Measurements from ENCODE around the gene KLK2.
"Not testable (repeated sequence)": the region's sequence is repeated elsewhere in the genome, so short reads cannot be mapped to it uniquely, and the experiment has no call there.

KLK2 gene

DNA sequence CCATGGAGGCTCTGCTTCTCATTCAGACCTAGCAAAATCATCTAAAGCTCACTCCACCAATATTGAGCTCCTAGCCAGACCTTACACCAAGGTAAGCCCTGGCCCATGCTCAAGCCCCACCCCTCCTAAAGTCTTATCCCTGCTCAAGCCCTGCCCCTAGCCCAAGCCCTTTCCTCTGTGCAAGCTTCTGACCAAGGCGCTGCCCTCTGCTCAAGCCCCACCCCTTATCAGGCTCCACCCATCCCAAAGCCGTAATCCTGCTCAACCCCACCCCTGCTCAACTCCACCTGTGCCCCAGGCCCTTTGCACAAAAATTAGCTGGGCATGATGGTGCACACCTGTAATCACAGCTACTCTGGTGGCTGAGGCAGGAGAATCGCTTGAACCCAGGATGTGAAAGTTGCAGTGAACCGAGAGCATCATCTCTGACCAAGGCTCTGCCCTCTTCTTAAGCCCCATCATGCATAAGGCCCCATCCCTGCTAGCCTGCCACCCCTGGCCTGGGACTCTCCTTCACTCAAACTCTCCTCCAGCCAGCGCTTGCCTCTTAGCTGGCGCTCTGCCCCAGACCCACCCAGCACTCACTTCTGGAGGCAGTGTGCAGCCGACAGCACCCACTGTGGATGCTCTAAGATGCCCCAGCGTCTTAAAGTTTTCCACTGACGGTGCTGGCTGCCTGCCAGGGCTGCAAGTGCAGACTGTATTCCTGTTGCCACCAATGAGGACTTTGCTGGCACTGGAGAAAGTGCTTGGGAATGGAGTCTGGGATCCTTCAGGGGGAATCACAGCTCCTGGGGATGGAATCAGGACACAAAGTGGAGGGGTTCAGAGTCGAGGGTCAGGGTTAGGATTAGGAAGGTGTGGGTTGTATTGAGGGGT is 21.5 kb downstream of the KLK2 start:
- DNase-seq: no peak

- DNase-seq: not testable (repeated sequence)
Observed at GRCh38 chr19:50896089-50896590, 22.9 kb downstream of the KLK2 start.

GRCh38 chr19:50896591-50897190 is 23.5 kb downstream of the KLK2 start:
- peak; percentile 10 for DNase-seq

DNA sequence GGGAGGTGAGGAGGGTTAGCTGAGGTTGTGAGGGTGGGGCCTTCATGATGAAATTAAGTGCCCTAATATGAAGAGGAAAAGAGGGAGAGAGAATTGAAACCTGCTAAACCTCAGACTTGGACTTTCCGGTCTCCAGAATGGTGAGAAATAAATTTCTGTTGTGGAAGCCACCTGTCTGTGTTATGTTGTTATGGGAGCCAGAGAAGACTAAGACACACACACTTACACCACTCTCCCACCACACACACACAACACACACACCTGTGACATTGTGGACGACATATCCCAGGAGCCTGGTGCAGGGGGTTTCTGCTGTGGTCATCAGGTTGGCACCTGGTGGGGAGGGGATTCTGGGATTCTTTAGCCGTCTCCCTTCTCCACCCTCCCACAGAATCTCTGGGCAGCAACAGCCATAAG is 24.0 kb downstream of the KLK2 start:
- DNase-seq: no peak

DNA sequence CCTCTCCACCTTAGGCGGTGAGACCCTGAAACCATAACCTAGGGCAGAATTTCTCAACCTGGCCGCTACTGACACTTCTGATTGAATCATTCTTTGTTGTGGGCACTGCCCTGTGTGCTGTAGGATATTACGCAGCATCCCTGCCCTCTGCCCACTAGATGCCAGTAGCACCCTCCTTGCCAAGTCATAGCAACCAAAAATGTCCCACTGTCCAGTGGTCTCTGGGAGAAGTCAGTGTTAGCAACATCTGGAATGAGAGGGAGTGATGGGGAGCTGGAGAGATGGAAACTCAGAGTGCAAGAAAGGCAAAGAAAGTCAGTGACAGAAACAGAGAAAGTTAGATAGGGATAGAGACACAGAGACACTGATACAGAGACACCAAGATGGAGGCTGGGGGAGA is 24.4 kb downstream of the KLK2 start:
- DNase-seq: no peak

DNA sequence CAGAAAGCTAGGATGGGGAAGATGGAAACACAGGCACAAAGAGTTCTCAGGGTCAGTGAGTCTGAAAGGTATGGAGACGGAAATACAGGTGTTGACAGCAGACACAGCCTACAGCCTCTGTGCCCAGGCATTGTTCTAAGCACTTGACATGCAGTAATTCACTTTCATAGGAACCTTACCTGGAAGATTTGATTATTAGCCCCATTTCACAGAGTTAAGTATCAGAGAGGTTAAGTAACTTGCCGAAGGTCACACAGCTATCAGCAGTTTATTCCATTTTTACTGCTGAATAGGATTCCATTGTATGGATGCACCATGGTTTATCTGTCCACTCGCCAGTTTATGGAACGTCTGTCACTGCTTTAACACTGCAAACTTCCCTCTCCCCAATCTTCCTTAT is 24.8 kb downstream of the KLK2 start:
- DNase-seq: no peak

- no peak for DNase-seq
Observed at GRCh38 chr19:50899569-50899968, 26.3 kb downstream of the KLK2 start.

DNA sequence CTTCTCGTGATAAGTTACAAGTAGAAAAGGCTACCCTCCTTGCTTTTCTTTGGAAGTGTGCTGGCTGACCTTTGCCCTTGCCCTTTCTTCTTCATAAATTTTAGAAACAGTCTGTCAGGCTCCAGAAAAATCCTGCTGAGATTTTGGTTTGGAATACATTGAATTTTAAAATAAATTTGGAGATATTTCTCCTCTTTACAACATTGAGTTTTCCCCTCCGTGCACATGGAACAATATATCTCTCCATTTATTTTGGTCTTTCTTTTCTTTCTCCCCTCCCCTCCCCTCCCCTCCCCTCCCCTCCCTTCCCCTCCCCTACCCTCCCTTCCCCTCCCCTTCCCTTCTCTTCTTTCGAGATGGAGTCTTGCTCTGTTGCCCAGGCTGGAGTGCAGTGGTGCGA is 29.4 kb downstream of the KLK2 start:
- DNase-seq: no peak

DNA sequence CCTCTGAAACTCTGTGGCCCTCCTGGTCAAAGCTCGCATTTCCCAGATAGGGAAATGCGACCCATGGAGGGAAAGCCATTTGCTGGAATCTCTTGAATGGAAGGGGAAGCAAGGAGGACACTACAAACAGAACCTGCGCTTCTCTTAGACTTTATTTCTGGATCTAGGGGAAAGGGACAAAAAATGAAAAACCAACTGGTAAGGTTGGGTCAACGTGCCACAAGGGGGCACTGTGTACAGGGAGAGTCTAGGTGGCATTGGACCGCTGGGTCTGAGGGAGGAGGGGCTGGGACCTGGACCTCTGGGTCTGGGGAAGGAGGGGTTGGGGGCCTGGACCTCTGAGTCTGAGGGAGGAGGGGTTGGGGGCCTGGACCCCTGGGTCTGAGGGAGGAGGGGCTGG is 33.0 kb downstream of the KLK2 start:
- no peak for DNase-seq

GRCh38 chr19:50908336-50908735 is 35.1 kb downstream of the KLK2 start:
- DNase-seq: no peak

DNA sequence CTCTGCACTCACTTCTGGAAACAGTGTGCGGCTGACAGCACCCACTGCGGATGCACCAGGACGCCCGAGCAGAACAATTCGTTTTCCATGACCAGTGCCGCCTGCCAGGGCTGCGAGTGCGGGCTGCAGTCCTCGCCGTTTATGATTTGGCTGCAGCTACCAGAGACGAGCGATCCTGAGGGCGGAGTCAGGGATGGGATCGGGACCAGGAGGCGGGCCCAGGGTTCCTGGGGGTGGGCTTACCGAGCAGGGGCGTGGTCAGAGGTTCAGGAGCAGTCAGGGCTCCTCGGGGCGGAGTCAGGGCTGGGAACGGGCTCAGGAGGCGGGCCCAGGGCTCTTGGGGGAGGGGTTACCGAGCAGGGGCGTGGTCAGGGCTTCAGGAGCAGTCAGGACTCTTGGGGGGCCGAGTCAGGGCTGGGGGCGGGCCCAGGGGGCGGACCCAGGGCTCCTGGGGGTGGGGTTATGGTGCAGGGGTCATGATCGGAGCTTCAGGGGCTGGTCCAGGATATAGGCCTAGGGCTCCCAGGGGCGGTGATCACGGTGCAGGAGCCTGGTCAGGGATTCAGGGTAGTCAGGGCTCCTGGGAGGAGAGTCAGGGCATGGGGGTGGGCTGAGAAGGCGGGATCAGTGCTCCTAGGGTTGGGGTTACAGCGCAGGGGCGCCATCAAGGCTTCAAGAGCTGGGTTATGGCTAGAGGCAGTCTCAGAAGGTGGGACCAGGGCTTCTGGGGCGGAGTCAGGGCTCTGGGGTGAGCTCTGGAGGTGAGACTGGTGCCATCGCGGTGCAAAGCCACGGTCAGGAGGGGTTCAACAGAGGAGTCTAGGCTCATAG is 36.2 kb downstream of the KLK2 start:
- peak; percentile 10 for DNase-seq

- no peak for DNase-seq
Observed at GRCh38 chr19:50910722-50911121, 37.5 kb downstream of the KLK2 start.

DNA sequence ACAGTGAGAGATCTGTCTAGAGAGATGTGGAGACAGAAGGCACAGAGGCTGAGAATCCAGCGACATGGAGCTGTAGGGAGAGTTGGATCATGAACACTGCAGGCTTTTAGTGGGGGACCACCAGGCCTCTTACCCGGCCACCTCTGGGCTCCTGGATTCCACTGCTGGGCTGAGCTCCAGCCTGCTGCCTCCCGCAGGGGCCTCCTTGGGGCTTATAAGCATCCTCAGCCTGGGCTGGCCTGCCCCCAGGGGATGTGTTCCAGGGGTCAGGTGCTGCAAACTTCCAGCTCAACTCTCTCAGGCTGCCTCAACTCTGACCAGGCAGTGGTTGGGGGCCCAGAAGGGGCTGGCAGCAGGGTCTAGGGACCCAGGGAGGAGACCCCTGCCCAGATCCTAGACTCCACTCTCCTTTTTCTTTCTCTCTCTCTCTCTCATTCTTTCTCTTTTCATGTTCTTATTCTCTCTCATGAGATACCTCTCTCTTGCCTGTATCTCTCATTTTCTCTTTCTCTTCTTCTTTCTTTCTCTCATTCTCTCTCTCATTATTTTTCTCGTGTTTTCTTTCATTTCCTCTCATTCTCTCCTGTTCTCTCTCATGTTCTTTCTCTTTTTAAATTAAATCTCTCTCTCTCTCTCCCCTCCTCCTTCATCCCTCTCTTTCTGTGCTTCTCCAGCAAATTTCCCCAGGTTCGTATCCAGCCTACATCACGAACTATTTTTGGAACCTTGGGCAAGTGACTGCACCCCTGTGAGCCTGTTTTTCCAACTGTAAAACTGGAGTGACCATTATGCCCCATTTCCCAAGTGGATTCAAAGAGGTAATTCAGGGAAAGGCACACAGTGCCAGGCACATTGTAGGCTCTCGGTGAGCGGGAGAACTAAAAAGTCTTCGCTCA is 38.2 kb downstream of the KLK2 start, which contains the start of gene KLK4:
Gene KLK4, minus strand, starts transcription at position 190 of the 896 bp plus-strand sequence. CDS start 657 bp downstream, outside the sequence.
- no peak for DNase-seq

- no peak for DNase-seq
Observed at GRCh38 chr19:50912102-50912599, 38.9 kb downstream of the KLK2 start.

DNA sequence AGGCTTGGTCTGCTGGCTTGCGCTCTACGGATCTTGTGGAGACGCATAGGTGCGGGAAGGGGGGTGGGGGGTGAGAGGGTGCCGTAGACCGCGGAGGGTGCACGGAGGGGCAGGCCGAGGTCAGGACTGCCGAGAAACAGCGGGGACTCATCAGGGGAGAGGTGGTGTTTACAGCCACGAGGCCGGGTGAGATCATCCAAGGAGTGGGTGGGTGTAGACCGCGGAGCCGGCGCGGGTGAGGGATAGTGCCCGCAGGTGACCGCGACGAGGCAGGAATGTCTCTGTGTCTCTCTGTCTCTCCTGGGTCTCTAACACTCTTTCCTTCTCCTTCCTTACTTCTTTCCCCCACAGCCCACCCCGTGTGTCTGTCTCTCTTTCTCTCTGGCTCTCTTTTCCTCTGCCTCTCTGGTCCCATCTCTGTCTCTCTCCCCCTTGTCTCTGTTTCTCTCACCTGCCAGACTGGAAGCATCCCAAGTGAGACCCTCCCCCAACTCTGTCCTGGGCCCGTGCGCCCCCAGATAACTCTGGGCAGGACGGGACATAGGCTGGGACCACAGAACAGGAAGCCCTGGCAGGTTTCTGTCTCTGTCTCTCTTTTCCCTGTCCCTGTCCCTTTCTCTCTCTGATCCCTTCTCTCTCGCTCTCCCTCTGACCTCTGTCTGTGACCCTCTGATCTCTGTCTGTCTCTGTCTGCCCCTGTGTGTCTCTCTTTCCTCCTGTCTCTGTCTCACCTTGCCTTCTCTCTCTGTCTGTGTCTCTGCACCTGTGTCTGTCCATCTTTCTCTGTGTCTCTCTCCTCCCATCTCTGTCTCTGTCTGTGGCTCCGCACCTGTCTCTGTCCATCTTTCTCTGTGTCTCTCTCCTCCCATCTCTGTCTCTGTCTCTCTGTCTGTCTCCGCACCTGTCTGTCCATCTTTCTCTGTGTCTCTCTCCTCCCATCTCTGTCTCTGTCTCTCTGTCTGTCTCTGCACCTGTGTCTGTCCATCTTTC is 39.8 kb downstream of the KLK2 start:
- no peak for DNase-seq

- no peak for DNase-seq
Observed at GRCh38 chr19:50916069-50916468, 42.8 kb downstream of the KLK2 start.

DNA sequence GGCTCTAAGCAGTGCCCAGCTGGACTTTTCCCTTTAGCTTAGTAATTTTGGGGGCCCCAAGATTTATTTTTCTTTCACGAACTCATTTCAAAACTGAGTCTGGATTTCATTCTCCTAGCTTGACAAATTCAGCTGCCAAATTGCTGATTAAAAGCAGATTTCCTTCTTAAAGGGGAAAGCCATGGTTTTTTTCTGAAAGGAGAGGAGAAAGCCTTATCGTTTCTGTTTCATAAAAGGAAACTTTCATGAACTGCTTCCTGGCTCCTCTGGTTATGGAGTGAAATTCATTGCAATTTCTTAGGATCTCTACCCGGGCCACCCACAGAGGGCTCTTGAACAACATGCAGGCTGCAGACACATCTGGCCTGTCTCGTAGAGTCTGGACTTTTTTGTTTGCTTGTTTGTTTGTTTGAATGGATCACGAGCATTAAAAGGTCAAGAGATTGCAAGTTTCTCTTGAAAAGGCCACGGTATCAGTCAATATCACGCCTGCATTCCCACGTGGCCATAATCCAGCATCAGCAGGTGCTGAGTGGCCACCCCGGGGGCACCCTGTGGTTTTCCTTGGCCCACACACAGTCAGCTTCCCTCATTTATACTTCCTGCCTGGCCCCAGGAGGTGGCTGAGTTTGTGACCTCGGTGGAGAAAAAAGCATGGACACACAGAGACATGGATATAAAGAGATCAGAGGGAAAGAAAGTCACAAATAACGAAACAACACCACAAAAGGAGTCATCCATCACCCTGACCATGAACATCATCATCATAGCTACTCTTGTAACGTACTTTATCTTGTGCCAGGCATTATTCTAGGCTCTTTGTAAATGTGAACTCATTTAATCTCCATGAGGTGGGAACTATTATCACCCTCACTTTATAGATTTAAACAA is 48.4 kb downstream of the KLK2 start:
- no peak for DNase-seq

- peak; percentile 71 for DNase-seq
Observed at GRCh38 chr19:50922317-50922853, 49.1 kb downstream of the KLK2 start.

DNA sequence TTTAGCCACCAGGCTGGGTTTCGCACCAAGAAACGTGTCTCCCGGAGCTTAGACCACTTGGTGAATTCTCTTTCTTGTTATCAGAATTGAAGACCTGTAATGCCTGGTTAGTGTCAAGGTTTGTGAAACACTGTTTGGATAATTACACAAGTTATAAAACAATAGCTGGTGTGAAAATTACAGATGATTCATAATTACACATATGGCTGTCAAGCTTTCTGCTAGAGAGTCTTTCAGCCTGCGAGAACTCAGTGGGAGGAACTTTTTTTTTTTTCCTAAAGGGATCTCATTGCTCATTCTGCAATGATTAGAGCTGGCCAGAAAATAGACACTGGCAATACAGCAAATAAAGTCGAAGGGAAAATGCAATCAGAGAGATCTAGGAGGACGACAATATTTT is 51.3 kb downstream of the KLK2 start:
- DNase-seq: no peak
